Stimulated activated CD4-positive, alpha-beta T cell treated with anti-CD3 and anti-CD28 coated beads, Interleukin-2, amount 100 ng/mL, for 24 hours (primary cell): ENCODE results near the gene CST5.
"Not testable (repeated sequence)": the region's sequence is repeated elsewhere in the genome, so short reads cannot be mapped to it uniquely, and the experiment has no call there.

Experiments
- DNase-seq, 2 donors: peaks; one replicate each; pipeline ENCODE4 v3.0.0-alpha.2; 2020

Gene CST5

GRCh38 chr20:23879328-23879798, at the start of gene CST5:
CST5 (minus strand) TSS chr20:23879748; CDS start chr20:23879676, 72 bp downstream.
- no peak for DNase-seq

DNA sequence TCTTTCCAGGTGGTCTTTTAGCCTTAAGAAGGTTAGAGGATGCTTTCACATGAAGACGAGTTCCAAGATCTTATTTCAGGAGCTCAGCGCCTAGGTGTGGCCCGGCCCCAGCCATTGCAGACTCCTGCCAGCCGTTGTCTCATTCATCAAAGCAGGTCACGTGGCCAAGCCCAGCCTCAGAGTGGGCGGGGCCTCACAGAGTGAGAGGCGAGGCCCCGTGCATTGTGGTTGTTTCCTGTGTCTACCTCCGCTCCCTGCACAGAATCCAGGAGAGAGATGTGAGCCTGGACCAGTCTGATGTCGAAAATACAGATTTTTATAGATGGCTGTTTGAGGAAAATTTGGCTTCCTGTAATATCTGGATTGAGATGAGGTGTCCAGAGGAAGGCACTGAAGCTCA, 49.2 kb upstream of the CST5 start:
- peak in 1 of 2 donors; percentile 37 for DNase-seq

DNA sequence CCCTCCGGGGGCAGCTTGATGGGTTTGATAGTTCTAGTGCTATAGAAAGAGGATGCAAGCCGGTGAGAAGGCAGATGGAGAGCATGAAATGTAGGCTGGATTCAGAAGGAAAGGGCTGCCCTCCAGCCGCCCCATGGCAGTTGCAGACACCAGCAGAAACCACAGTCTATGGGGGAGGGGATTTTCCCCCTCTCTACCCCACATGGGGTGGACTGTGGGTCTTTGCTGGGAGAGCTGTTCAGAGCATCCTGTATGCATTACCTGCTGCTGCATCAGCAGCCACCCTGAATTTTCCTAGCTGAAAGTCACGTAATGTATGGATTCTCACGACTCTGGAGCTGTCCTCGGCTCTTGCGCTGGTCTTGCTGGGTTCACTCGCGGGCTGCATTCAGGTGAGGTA, 48.8 kb upstream of the CST5 start:
- no peak for DNase-seq

DNA sequence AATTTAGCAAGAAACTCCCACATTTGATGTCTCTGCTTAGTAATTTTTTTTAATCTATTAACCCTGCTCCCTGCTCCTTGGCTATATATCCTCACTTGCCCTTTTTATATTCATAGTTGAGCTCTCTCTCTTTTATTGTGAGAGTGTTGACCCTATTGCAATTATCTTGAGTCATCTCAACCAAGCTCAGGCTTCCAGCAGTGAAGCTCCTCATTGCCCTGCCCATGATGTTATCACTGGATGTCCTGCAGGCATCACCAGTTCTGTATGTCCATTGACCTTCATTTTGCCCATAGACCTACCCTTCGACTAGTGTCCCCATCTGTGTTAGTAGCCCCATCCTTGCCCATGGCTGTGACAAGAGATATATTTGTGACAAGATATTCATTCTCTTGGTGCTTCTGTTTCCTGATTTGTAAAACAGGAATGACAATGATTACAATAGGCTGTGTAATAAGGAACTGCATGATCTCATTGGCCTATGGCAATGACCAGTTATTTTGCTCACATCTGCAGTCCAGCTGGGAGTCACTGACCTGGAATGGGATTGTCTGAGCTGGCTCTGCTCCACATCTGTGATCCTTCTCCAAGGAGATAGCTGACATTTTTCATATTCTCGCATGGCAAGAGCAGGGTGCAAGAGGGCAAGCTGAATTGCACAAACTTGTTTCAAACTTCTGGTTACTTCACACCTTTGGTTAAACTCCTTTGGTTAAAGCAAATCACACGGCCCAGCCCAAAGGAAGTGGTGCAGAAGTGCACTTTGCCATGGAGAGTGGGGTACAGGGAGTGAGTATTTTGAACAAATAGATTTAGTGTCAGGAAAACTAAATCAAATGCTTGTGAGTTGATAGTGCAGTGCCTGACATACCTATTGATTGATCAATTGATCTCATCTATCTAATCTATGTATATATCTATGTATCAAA, 47.7 kb upstream of the CST5 start:
- no peak for DNase-seq

GRCh38 chr20:23926526-23926880, 47.0 kb upstream of the CST5 start:
- DNase-seq, result no peak

- no peak for DNase-seq
Observed at GRCh38 chr20:23925789-23926525, 46.4 kb upstream of the CST5 start.

DNA sequence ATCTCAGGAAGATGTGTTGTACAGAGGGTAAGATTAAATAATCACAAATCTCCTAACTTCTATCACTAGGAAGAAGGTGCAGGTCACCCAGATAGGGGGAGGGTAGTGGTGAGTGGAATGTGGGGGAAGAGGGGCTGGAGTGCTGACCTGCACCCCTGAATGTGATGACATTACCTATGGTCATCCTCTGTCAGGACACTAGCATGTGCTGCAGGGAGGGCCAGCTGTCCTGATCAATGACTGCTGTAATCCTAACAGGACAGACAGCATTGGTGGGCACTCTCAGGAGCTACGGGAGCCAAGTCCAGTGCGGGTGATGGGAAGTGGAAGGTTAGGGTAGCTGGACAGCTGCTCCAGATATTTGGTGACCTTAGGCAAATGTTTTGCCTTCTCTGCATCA, 45.2 kb upstream of the CST5 start:
- DNase-seq, result no peak

- DNase-seq, result no peak
Observed at GRCh38 chr20:23923891-23924435, 44.4 kb upstream of the CST5 start.

- DNase-seq, result no peak
Observed at GRCh38 chr20:23923311-23923710, 43.8 kb upstream of the CST5 start.

GRCh38 chr20:23920408-23921325, 41.1 kb upstream of the CST5 start:
- no peak for DNase-seq

GRCh38 chr20:23918896-23919295, 39.3 kb upstream of the CST5 start:
- DNase-seq, result no peak

DNA sequence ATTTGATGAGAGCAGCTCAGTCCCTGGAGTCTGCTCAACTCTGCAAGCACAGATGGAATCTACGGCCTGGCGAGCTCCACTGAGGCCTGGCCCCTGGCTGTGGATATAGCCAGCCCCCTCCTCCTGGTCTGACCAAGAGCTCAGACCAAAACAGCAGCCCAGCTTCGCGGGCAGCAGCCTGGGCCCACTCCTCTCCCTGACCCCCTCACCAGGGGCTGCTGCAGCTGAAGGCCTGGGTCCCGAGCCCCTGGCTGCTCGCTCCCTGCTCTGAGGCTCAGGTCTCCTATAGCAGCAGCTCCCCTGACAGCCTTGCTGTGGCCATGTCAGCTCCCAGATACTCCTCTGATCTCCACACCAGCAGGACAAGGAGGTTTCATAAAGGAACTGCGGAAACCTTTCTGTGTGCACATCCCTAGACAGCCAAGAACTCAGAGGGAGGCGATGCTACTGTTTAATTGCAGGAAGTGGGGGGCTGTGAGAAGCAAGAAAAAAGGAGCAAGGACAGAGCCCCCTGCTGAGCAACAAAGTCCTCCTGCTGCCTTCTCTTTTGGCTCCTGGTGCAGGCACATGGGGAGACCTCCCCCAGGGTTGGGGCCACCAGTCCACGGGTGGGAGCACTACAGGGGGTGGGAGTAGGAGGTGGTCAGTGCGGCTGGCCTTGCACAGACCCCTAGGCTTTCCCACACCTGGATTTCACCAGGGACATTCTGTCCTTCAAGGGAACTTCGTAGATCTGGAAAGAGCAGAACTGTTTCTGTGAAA, 38.7 kb upstream of the CST5 start:
- no peak for DNase-seq

GRCh38 chr20:23917024-23917725, 37.6 kb upstream of the CST5 start:
- DNase-seq, result no peak

DNA sequence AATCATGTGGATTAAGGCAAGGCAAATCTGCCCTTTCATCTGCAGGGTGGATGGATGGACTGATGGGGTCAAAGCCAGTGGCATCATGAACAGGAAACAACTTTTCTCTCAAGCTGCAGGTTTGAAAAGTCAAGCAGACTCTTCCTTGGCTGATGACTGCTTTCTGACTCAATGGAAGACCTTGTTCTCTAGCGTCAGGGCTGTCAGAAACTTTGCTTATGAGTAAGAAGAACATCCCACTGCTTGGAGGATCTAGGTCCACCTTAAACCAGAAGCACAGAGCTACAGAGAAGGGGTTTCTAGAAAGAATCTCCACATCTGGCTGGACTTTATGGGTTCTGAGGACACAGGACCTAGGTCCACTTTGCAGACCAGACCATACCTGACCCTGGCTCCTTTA, 36.3 kb upstream of the CST5 start:
- DNase-seq, result no peak

- DNase-seq, result not testable (repeated sequence)
Observed at GRCh38 chr20:23914469-23914868, 34.9 kb upstream of the CST5 start.

DNA sequence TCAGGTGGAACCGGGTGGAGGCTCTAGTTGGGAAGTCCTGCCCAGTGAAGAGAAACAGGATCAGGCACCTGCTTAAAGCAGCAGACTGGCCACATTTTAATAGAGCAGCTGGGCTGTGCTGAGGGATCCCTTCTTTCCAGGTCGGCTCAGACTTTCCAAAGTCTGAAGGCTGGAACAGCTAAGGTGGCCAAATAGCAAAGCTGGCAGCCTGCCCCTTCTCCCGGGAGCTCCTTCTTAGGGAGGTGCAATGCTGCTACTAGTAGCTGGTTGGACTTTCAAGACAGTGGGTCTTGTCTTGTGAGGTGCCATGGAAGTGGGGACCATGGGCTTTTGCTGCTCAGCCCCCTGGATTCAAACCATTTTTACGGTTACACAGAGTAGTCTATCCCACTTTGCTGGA, 30.7 kb upstream of the CST5 start:
- no peak for DNase-seq

GRCh38 chr20:23909390-23909789, 29.8 kb upstream of the CST5 start:
- DNase-seq, result no peak

GRCh38 chr20:23907579-23907978, 28.0 kb upstream of the CST5 start:
- DNase-seq, result no peak

DNA sequence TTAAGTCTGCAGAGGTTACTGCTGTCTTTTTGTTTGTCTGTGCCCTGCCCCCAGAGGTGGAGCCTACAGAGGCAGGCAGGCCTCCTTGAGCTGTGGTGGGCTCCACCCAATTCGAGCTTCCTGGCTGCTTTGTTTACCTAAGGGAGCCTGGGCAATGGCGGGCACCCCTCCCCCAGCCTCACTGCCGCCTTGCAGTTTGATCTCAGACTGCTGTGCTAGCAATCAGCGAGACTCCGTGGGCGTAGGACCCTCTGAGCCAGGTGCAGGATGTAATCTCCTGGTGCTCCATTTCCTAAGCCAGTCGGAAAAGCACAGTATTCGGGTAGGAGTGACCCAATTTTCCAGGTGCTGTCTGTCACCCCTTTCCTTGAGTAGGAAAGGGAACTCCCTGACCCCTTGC, 22.8 kb upstream of the CST5 start:
- not testable (repeated sequence) for DNase-seq

DNA sequence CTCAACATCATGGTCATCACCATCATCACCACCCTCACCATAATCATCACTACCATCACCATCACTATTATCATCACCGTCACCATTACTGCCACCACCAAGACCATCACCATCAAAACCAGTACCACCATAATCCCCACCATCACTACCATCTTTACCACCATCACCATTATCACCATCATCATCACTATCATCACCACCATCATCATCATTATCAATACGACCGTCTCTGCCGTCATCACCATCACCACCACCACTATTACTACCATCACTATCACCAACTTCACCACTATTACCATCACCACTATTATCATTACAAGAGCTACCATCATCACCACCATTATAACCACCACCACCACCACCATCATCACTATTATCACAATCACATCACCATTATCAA, 11.3 kb upstream of the CST5 start:
- not testable (repeated sequence) for DNase-seq

- peak; percentile 63 to 69 for DNase-seq
Observed at GRCh38 chr20:23889775-23890187, 10.2 kb upstream of the CST5 start.
